HT1080 (cell line): ENCODE results near the gene DOCK1. TPM values are rescaled to one million over a fixed set of nuclear protein-coding genes. Genes with fewer than 3 reads are reported as not detected.
"Not testable (repeated sequence)": the region's sequence is repeated elsewhere in the genome, so short reads cannot be mapped to it uniquely, and the experiment has no call there.

Experiments used
- DNase-seq: peaks from one replicate; pipeline ENCODE4 v3.0.0-alpha.2; 2015; ENCODE audit warnings: low read depth
- total RNA-seq: library from RNA; depleted of rRNA; stranded (reverse); fragments of >200 nt; shearing (Covaris generic); gene quantifications from 2 replicates; pipeline ENCODE4 v1.2.3, GENCODE V29; 2014

Gene DOCK1
- total RNA-seq, 1 experiment from 2014 or later, result 28.6 TPM

- peak; percentile 73 for DNase-seq
These were observed 3.1 kb upstream of the DOCK1 start for GRCh38 chr10:126902157-126902556.

GRCh38 chr10:126903656-126904360 lies 1.4 kb upstream of the DOCK1 start:
- no peak for DNase-seq

GRCh38 chr10:126904516-126904817 lies 761 bp upstream of the DOCK1 start:
- DNase-seq, result no peak

GRCh38 chr10:126905776-126906703 lies 812 bp downstream of the DOCK1 start:
- DNase-seq, result peak; percentile 30

GRCh38 chr10:126906704-126907422 lies 1.6 kb downstream of the DOCK1 start:
- no peak for DNase-seq

- no peak for DNase-seq
These were observed 2.3 kb downstream of the DOCK1 start for GRCh38 chr10:126907423-126907970.

GRCh38 chr10:126908225-126908624 lies 3.0 kb downstream of the DOCK1 start:
- no peak for DNase-seq

GRCh38 chr10:126908729-126909128 lies 3.5 kb downstream of the DOCK1 start:
- no peak for DNase-seq

- no peak for DNase-seq
These were observed 3.9 kb downstream of the DOCK1 start for GRCh38 chr10:126909147-126909546.

- DNase-seq, result no peak
These were observed 5.0 kb downstream of the DOCK1 start for GRCh38 chr10:126910196-126910595.

- DNase-seq, result no peak
These were observed 5.6 kb downstream of the DOCK1 start for GRCh38 chr10:126910798-126911197.

GRCh38 chr10:126911301-126911700 lies 6.1 kb downstream of the DOCK1 start:
- DNase-seq, result no peak

- DNase-seq, result no peak
These were observed 8.1 kb downstream of the DOCK1 start for GRCh38 chr10:126913316-126913715.

- no peak for DNase-seq
These were observed 9.3 kb downstream of the DOCK1 start for GRCh38 chr10:126914561-126914960.

- DNase-seq, result not testable (repeated sequence)
These were observed 11.7 kb downstream of the DOCK1 start for GRCh38 chr10:126916952-126917351.

GRCh38 chr10:126917375-126917774 lies 12.1 kb downstream of the DOCK1 start:
- DNase-seq, result no peak

GRCh38 chr10:126917975-126918908 lies 13.0 kb downstream of the DOCK1 start:
- no peak for DNase-seq

- DNase-seq, result no peak
These were observed 14.2 kb downstream of the DOCK1 start for GRCh38 chr10:126919426-126919825.

- DNase-seq, result no peak
These were observed 15.9 kb downstream of the DOCK1 start for GRCh38 chr10:126921162-126921561.

- peak; percentile 27 for DNase-seq
These were observed 16.8 kb downstream of the DOCK1 start for GRCh38 chr10:126921974-126922525.
